Stimulated activated naive CD8-positive, alpha-beta T cell treated with anti-CD3 and anti-CD28 coated beads, Interleukin-15, amount 100 ng/mL, for 72 hours (primary cell): ENCODE data around the gene TOP3A.

Experiments used
- ATAC-seq: fragments of 150-1000 bp; cut with Tn5 transposase; 2 replicates; pipeline ENCODE4 v1.10.0; 2021; ENCODE audit warnings: mild to moderate bottlenecking, moderate library complexity
- DNase-seq, 2 donors: peaks; one replicate each; pipeline ENCODE4 v3.0.0; 2021 to 2022
- H3K27ac Mint-ChIP-seq, 2 donors: one replicate each; pipeline ENCODE4 v1.8.0; 2022; ENCODE audit warnings: mild to moderate bottlenecking in 2 of 2, mixed read lengths in 2 of 2, moderate library complexity in 2 of 2
- H3K27me3 Mint-ChIP-seq: one replicate; pipeline ENCODE4 v1.8.0; 2022; ENCODE audit warnings: mixed read lengths
- H3K4me1 Mint-ChIP-seq: one replicate; pipeline ENCODE4 v1.8.0; 2022; ENCODE audit warnings: mild to moderate bottlenecking, mixed read lengths
- H3K4me3 Mint-ChIP-seq, 2 donors: one replicate each; pipeline ENCODE4 v1.8.0; 2022; ENCODE audit warnings: mild to moderate bottlenecking in 2 of 2, mixed read lengths in 2 of 2, moderate library complexity in 1 of 2
- H3K9me3 Mint-ChIP-seq, 2 donors: one replicate each; pipeline ENCODE4 v1.8.0; 2022; ENCODE audit warnings: mixed read lengths in 2 of 2

Gene TOP3A

GRCh38 chr17:18238299-18238698, 76.5 kb downstream of the TOP3A start:
- Mint-ChIP-seq H3K4me3 (no peak overlapping the region), H3K27ac (no peak overlapping the region), H3K4me1 (peaks cover 15% of the 10 kb centered on the region), H3K9me3 (no peaks in the 10 kb centered on the region), H3K27me3 (no peaks in the 10 kb centered on the region)
- ATAC-seq (no peak), DNase-seq (no peak)

DNA sequence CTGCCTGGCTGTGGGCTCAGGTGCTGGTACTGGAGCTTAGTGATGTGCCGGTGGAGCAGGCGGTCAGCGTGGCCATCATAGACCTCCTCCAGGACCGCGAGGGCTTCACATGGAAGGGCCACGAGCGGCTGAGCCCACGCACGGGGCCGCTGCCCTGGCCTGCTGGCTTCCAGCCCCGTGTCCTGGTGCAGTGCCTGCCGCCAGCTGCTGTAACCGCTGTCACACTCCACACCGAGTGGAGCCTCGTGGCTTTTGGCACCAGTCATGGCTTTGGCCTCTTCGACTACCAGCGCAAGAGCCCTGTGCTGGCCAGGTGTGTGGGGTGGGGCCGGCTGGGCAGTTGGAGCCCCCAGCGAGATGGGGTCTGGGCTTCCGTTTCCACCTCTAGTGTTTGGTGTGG, 77.3 kb downstream of the TOP3A start:
- no peak for DNase-seq
- Mint-ChIP-seq H3K4me3 (no peak overlapping the region), H3K27ac (no peak overlapping the region), H3K4me1 (peaks cover 15% of the 10 kb centered on the region), H3K27me3 (no peaks in the 10 kb centered on the region), H3K9me3 (no peaks in the 10 kb centered on the region)
- ATAC-seq, result no peak

DNA sequence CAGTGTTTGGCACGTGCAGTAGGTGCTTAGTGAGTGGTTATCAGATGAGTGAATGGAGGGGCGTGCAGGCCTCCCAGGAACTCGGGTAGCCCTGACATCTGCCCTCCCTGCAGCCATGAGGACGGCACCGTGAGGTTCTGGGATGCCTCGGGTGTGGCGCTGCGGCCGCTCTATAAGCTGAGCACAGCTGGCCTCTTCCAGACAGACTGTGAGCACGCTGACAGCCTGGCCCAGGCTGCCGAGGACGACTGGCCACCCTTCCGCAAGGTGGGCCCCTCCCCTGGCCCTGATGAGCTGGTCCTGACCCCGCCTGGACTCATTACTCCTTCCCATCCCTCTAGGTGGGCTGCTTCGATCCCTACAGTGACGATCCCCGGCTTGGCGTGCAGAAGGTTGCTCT, 78.3 kb downstream of the TOP3A start:
- DNase-seq (no peak), ATAC-seq (no peak)
- no peak overlapping the region for H3K27ac Mint-ChIP-seq
- no peak overlapping the region for H3K4me3 Mint-ChIP-seq
- H3K27me3 Mint-ChIP-seq, result no peaks in the 10 kb centered on the region
- H3K4me1 Mint-ChIP-seq, result peaks cover 15% of the 10 kb centered on the region
- H3K9me3 Mint-ChIP-seq, result no peaks in the 10 kb centered on the region

DNA sequence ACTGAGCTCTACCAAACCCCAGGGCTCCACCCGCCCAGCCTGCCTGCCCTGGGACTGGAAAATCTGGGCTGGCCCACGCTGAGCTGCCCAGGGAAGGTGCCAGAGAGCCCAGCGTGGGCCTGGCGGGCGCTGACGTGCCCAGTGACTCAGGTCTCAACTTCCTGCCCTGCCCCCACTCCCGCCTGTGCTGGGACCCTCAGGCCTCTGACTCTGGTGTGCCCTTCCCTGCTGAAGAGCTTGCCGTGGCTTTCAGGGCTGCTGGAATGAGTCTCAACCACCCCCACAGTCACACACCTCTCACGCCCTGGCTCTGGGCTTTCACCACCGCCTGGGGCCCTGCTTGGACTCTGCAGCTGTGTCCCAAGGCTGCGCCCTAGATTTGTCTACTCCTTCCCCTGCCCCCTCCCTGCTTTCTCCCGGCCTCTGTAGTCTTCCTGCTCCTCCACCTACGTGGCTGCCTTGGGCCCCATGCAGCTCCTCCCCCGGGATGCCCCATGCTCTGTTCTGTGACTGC, 79.0 kb downstream of the TOP3A start:
- no peaks in the 10 kb centered on the region for H3K9me3 Mint-ChIP-seq
- no peak for DNase-seq
- H3K27me3 Mint-ChIP-seq, result no peaks in the 10 kb centered on the region
- H3K4me3 Mint-ChIP-seq, result no peak overlapping the region
- H3K4me1 Mint-ChIP-seq, result peaks cover 21% of the 10 kb centered on the region
- H3K27ac Mint-ChIP-seq, result peak overlapping the region; percentile 61 to 74
- peak; percentile 37 for ATAC-seq

DNA sequence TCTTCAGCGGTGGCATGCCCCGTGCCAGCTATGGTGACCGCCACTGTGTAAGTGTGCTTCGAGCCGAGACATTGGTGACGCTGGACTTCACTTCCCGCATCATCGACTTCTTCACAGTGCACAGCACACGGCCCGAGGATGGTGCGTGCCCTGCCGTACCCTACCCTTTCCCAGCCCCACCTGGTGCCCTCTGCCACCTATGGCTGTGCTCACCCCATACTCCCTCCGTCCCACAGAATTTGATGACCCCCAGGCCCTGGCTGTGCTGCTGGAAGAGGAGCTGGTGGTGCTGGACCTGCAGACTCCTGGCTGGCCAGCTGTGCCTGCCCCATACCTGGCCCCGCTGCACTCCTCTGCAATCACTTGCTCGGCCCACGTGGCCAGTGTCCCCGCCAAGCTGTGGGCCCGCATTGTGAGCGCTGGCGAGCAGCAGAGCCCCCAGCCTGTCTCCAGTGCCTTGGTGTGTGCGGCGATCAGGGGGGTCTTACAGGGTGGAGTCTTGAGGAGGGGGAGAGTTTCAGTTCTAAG, 79.9 kb downstream of the TOP3A start:
- Mint-ChIP-seq H3K27ac (no peak overlapping the region), H3K4me3 (no peak overlapping the region), H3K4me1 (peaks cover 21% of the 10 kb centered on the region), H3K9me3 (no peaks in the 10 kb centered on the region), H3K27me3 (no peaks in the 10 kb centered on the region)
- DNase-seq (no peak), ATAC-seq (no peak)

DNA sequence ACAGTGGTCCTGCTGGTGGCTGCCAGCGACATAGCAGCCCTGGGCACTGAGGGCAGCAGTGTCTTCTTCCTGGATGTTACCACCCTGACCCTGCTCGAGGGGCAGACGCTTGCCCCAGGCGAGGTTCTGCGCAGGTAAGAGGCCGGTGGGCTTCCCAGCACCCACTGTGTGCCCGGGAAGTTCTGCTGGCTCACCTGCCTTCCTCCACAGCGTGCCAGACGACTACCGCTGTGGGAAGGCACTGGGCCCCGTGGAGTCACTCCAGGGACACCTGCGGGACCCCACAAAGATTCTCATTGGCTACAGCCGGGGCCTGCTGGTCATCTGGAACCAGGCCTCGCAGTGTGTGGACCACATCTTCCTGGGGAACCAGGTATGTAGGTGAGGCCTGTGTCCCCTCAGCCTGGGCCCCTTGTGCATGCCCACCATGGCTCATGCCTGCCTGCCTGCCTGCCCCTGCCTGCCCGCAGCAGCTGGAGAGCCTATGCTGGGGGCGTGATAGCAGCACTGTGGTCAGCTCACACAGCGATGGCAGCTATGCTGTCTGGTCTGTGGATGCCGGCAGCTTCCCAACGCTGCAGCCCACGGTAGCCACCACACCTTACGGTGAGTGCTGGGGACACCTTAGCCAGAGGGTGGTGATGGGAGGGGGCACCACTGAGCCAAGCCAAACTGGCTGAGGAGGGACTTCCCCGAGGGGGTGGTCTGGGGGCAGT, 80.8 kb downstream of the TOP3A start:
- H3K27me3 Mint-ChIP-seq, result no peaks in the 10 kb centered on the region
- H3K4me3 Mint-ChIP-seq, result no peak overlapping the region
- H3K4me1 Mint-ChIP-seq, result peaks cover 25% of the 10 kb centered on the region
- DNase-seq (no peak), ATAC-seq (no peak)
- H3K9me3 Mint-ChIP-seq, result no peaks in the 10 kb centered on the region
- H3K27ac Mint-ChIP-seq, result no peak overlapping the region

GRCh38 chr17:18231164-18231563, 83.6 kb downstream of the TOP3A start:
- no peak for ATAC-seq

GRCh38 chr17:18230288-18231141, 84.3 kb downstream of the TOP3A start:
- H3K4me3 Mint-ChIP-seq, result no peak overlapping the region
- H3K4me1 Mint-ChIP-seq, result peaks cover 47% of the 10 kb centered on the region
- H3K27me3 Mint-ChIP-seq, result no peaks in the 10 kb centered on the region
- H3K27ac Mint-ChIP-seq, result no peak overlapping the region
- DNase-seq (no peak), ATAC-seq (no peak)
- no peaks in the 10 kb centered on the region for H3K9me3 Mint-ChIP-seq

More at GRCh38 chr17:18231164-18231563, 83.6 kb downstream of the TOP3A start:
- DNase-seq, result no peak
- H3K27me3 Mint-ChIP-seq, result no peaks in the 10 kb centered on the region
- peaks cover 49% of the 10 kb centered on the region for H3K4me1 Mint-ChIP-seq
- H3K27ac Mint-ChIP-seq, result peak overlapping the region in 1 of 2 donors; percentile 73
- no peaks in the 10 kb centered on the region for H3K9me3 Mint-ChIP-seq
- no peak overlapping the region for H3K4me3 Mint-ChIP-seq

- peaks cover 44% of the 10 kb centered on the region for H3K4me1 Mint-ChIP-seq
- DNase-seq (no peak), ATAC-seq (no peak)
- H3K9me3 Mint-ChIP-seq, result no peaks in the 10 kb centered on the region
- H3K27me3 Mint-ChIP-seq, result no peaks in the 10 kb centered on the region
- H3K4me3 Mint-ChIP-seq, result no peak overlapping the region
- H3K27ac Mint-ChIP-seq, result no peak overlapping the region
Measured at GRCh38 chr17:18229771-18230170, 85.0 kb downstream of the TOP3A start.

GRCh38 chr17:18229254-18229653, 85.5 kb downstream of the TOP3A start:
- H3K27ac Mint-ChIP-seq, result no peak overlapping the region
- H3K9me3 Mint-ChIP-seq, result no peaks in the 10 kb centered on the region
- peaks cover 46% of the 10 kb centered on the region for H3K4me1 Mint-ChIP-seq
- no peak overlapping the region for H3K4me3 Mint-ChIP-seq
- no peaks in the 10 kb centered on the region for H3K27me3 Mint-ChIP-seq
- ATAC-seq, result no peak
- DNase-seq, result no peak

DNA sequence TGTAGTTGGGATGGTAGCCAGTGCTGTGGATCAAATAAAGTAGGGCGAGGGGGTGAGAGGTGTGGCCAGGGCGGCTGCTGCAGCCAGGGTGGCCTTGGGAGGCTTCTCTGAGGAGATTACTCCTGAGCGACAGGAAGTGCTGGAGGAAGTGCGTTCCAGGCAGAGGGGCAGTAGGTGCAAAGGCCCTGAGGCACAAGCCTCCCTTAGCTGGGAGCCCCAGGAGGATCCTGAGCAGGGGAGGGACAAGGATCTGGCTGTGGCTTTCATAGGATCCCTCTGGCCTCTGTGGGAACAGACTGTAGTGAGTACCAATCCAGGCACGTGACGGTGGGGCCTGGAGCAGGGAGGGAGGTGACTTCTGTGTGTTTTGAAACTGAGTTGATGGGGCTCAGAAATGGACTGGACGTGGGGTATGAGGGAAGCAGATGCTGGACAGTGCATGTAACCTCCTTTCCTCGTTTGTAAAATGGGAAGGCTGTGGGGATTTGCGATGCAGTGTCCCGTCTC, 86.6 kb downstream of the TOP3A start:
- Mint-ChIP-seq H3K9me3 (no peaks in the 10 kb centered on the region), H3K27me3 (no peaks in the 10 kb centered on the region), H3K4me3 (no peak overlapping the region), H3K4me1 (peaks cover 46% of the 10 kb centered on the region), H3K27ac (no peak overlapping the region)
- no peak for DNase-seq
- ATAC-seq, result no peak

DNA sequence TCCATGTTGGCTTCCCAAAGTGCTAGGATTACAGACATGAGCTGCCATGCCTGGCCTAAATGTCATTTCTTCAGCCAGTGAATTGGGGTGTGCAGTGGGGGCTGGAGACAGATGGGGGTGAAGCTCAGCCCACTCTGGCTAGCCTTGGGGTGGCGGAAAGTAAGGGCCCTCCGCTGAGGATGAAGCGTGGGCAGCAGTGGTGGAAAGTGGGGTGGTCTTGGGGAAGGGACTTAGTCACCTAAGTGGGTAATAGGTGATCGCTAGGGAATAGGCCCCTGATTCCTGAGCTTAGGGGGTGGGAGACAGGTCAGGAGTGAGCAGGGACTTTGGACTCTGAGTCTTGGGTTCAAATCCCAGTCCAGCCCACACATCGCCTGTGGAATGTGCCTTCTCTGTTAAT, 87.2 kb downstream of the TOP3A start:
- H3K27ac Mint-ChIP-seq, result peak overlapping the region in 1 of 2 donors; percentile 10
- no peak for DNase-seq
- no peak for ATAC-seq
- H3K9me3 Mint-ChIP-seq, result no peaks in the 10 kb centered on the region
- peaks cover 46% of the 10 kb centered on the region for H3K4me1 Mint-ChIP-seq
- no peaks in the 10 kb centered on the region for H3K27me3 Mint-ChIP-seq
- no peak overlapping the region for H3K4me3 Mint-ChIP-seq

GRCh38 chr17:18226284-18226945, 88.4 kb downstream of the TOP3A start:
- ATAC-seq, result no peak
- DNase-seq, result no peak
- Mint-ChIP-seq H3K4me3 (peak overlapping the region; percentile 95), H3K27me3 (no peaks in the 10 kb centered on the region), H3K9me3 (no peaks in the 10 kb centered on the region), H3K4me1 (peaks cover 45% of the 10 kb centered on the region), H3K27ac (peak overlapping the region; percentile 50 to 88)

- peak; percentile 7 for ATAC-seq
Measured at GRCh38 chr17:18225642-18226283, 89.0 kb downstream of the TOP3A start.

DNA sequence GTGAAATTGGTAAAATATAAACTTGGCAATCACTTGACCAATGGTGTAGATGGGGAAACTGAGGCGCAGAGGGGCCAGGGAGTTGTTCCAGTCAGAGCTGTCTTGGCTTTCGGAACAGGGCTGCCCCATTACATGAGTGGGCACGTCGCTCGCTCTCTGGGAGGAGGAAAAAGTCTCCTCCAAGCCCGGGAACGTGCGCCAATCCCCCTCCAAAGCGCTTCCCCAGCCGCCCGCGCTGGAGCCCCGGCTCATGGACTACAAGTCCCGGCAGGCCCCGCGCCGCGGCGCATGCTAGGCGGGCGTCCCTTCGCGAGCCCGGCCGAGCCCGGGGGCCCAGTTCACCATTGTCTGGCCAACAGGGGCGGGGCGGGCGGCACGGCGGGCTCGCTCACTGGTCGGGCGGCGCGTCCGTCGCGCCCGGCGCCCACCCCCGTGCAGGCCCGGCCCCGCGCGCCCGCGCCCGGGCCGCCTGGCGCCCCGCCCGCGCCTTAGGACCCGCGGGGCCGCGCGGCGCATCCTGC, 89.6 kb downstream of the TOP3A start, which contains the start of gene LLGL1:
LLGL1 (plus strand) TSS at position 515 of the 521 bp plus-strand sequence. CDS start 48 bp downstream, outside the sequence.
- Mint-ChIP-seq H3K4me3 (peak within 1 kb of the TSS; percentile 95), H3K27ac (peak within 1 kb of the TSS; percentile 50 to 88), H3K4me1 (peaks cover 40% of the 10 kb centered on the region), H3K9me3 (no peaks in the 10 kb centered on the region), H3K27me3 (no peaks in the 10 kb centered on the region)
- peak; percentile 96 for ATAC-seq
- DNase-seq, result peak; percentile 95 to 97

More at GRCh38 chr17:18225642-18226283, 89.0 kb downstream of the TOP3A start:
- H3K27me3 Mint-ChIP-seq, result no peaks in the 10 kb centered on the region
- peaks cover 40% of the 10 kb centered on the region for H3K4me1 Mint-ChIP-seq
- H3K27ac Mint-ChIP-seq, result peak overlapping the region; percentile 50 to 88
- peak in 1 of 2 donors; percentile 30 for DNase-seq
- H3K4me3 Mint-ChIP-seq, result peak overlapping the region; percentile 95
- H3K9me3 Mint-ChIP-seq, result no peaks in the 10 kb centered on the region
